IPS-20b (cell line): ENCODE data around the gene CLPSL1.

Source experiments
- H3K27ac ChIP-seq: one replicate; pipeline ENCODE4 v1.5.1; 2013; ENCODE audit warnings: low read length
- H3K27me3 ChIP-seq: 2 replicates; pipeline ENCODE4 v1.6.1; 2013; ENCODE audit warnings: mild to moderate bottlenecking, low read length, inconsistent platforms; ENCODE audit not compliant: insufficient read depth
- H3K36me3 ChIP-seq: 2 replicates; pipeline ENCODE4 v1.6.1; 2013; ENCODE audit warnings: low read depth, mild to moderate bottlenecking, inconsistent platforms, low read length, moderate library complexity; ENCODE audit not compliant: insufficient read depth
- H3K4me1 ChIP-seq: 2 replicates; pipeline ENCODE4 v1.6.1; 2013; ENCODE audit warnings: mild to moderate bottlenecking, control low read depth, inconsistent platforms, low read length, moderate library complexity; ENCODE audit not compliant: insufficient read depth
- H3K4me3 ChIP-seq: 2 replicates; pipeline ENCODE4 v1.5.1; 2013; ENCODE audit warnings: mild to moderate bottlenecking, low read length, inconsistent platforms
- H3K9ac ChIP-seq: 2 replicates; pipeline ENCODE4 v1.6.1; 2013; ENCODE audit warnings: low read depth, mild to moderate bottlenecking, inconsistent platforms, low read length, moderate library complexity
- H3K9me3 ChIP-seq: 2 replicates; pipeline ENCODE4 v1.6.1; 2013; ENCODE audit warnings: mild to moderate bottlenecking, low read depth, low read length, inconsistent platforms; ENCODE audit not compliant: insufficient read depth

Gene CLPSL1

GRCh38 chr6:35765739-35766138 lies 15.1 kb upstream of the CLPSL1 start:
- Histone ChIP-seq H3K4me3 (no peak overlapping the region), H3K27ac (no peak overlapping the region), H3K9ac (no peak overlapping the region), H3K36me3 (no peaks in the 10 kb centered on the region), H3K9me3 (no peaks in the 10 kb centered on the region), H3K4me1 (peaks cover 6% of the 10 kb centered on the region; the same call in 1 of the 2 replicates), H3K27me3 (no peaks in the 10 kb centered on the region)

- Histone ChIP-seq H3K27ac (no peak overlapping the region), H3K36me3 (no peaks in the 10 kb centered on the region), H3K9me3 (no peaks in the 10 kb centered on the region), H3K4me3 (no peak overlapping the region), H3K27me3 (no peaks in the 10 kb centered on the region), H3K4me1 (no peaks in the 10 kb centered on the region), H3K9ac (no peak overlapping the region)
Observed at GRCh38 chr6:35769211-35769610, 11.6 kb upstream of the CLPSL1 start.

- no peak overlapping the region for H3K27ac ChIP-seq
- no peaks in the 10 kb centered on the region for H3K4me1 ChIP-seq
- no peaks in the 10 kb centered on the region for H3K9me3 ChIP-seq
- no peaks in the 10 kb centered on the region for H3K36me3 ChIP-seq
- no peak overlapping the region for H3K9ac ChIP-seq
- no peak overlapping the region for H3K4me3 ChIP-seq
- peaks cover 12% of the 10 kb centered on the region for H3K27me3 ChIP-seq
Observed at GRCh38 chr6:35771343-35771627, 9.5 kb upstream of the CLPSL1 start.

- no peak overlapping the region for H3K27ac ChIP-seq
- no peak overlapping the region for H3K4me3 ChIP-seq
- no peaks in the 10 kb centered on the region for H3K9me3 ChIP-seq
- no peaks in the 10 kb centered on the region for H3K4me1 ChIP-seq
- H3K9ac ChIP-seq, result no peak overlapping the region
- no peaks in the 10 kb centered on the region for H3K36me3 ChIP-seq
- peaks cover 24% of the 10 kb centered on the region for H3K27me3 ChIP-seq
Observed at GRCh38 chr6:35774116-35774794, 6.6 kb upstream of the CLPSL1 start.

- Histone ChIP-seq H3K9ac (no peak overlapping the region), H3K9me3 (no peaks in the 10 kb centered on the region), H3K4me1 (no peaks in the 10 kb centered on the region), H3K27ac (no peak overlapping the region), H3K27me3 (peaks cover 24% of the 10 kb centered on the region), H3K4me3 (no peak overlapping the region), H3K36me3 (no peaks in the 10 kb centered on the region)
Observed at GRCh38 chr6:35775031-35775430, 5.8 kb upstream of the CLPSL1 start.

GRCh38 chr6:35776364-35777215 lies 4.2 kb upstream of the CLPSL1 start, which contains the start of gene CLPSL2:
Gene CLPSL2 (plus strand): TSS chr6:35776598. CDS start chr6:35776619, 21 bp downstream.
- Histone ChIP-seq H3K4me3 (peak within 1 kb of the TSS; percentile 74), H3K27ac (no peak within 1 kb of the TSS), H3K9ac (peak within 1 kb of the TSS; percentile 74; the same call in 1 of the 2 replicates), H3K9me3 (no peaks in the 10 kb centered on the region), H3K4me1 (no peaks in the 10 kb centered on the region), H3K27me3 (peaks cover 24% of the 10 kb centered on the region), H3K36me3 (no peaks in the 10 kb centered on the region)

GRCh38 chr6:35777356-35778102 lies 3.3 kb upstream of the CLPSL1 start:
- Histone ChIP-seq H3K27me3 (peaks cover 24% of the 10 kb centered on the region), H3K9me3 (no peaks in the 10 kb centered on the region), H3K4me3 (peak overlapping the region; percentile 74; the same call in 1 of the 2 replicates), H3K36me3 (no peaks in the 10 kb centered on the region), H3K27ac (no peak overlapping the region), H3K4me1 (no peaks in the 10 kb centered on the region), H3K9ac (no peak overlapping the region)

GRCh38 chr6:35778437-35778836 lies 2.4 kb upstream of the CLPSL1 start:
- no peaks in the 10 kb centered on the region for H3K9me3 ChIP-seq
- no peaks in the 10 kb centered on the region for H3K4me1 ChIP-seq
- H3K4me3 ChIP-seq, result no peak overlapping the region
- H3K27me3 ChIP-seq, result peaks cover 24% of the 10 kb centered on the region
- H3K36me3 ChIP-seq, result no peaks in the 10 kb centered on the region
- H3K27ac ChIP-seq, result no peak overlapping the region
- H3K9ac ChIP-seq, result no peak overlapping the region

- H3K9ac ChIP-seq, result no peak overlapping the region
Observed at GRCh38 chr6:35781290-35781689, 471 bp downstream of the CLPSL1 start.

GRCh38 chr6:35782424-35782823 lies 1.6 kb downstream of the CLPSL1 start:
- Histone ChIP-seq H3K27me3 (peaks cover 8% of the 10 kb centered on the region), H3K9ac (no peak overlapping the region), H3K27ac (no peak overlapping the region), H3K4me1 (no peaks in the 10 kb centered on the region), H3K9me3 (no peaks in the 10 kb centered on the region), H3K4me3 (no peak overlapping the region), H3K36me3 (no peaks in the 10 kb centered on the region)

More at GRCh38 chr6:35781290-35781689, 471 bp downstream of the CLPSL1 start:
- peaks cover 12% of the 10 kb centered on the region; the same call in 1 of the 2 replicates for H3K27me3 ChIP-seq
- no peak overlapping the region for H3K4me3 ChIP-seq
- H3K9me3 ChIP-seq, result no peaks in the 10 kb centered on the region
- no peaks in the 10 kb centered on the region for H3K36me3 ChIP-seq
- no peaks in the 10 kb centered on the region for H3K4me1 ChIP-seq
- H3K27ac ChIP-seq, result no peak overlapping the region

GRCh38 chr6:35784200-35784599 lies 3.4 kb downstream of the CLPSL1 start:
- H3K9ac ChIP-seq, result no peak overlapping the region
- H3K4me1 ChIP-seq, result no peaks in the 10 kb centered on the region
- H3K4me3 ChIP-seq, result no peak overlapping the region
- H3K27ac ChIP-seq, result no peak overlapping the region
- H3K9me3 ChIP-seq, result no peaks in the 10 kb centered on the region
- H3K27me3 ChIP-seq, result peaks cover 5% of the 10 kb centered on the region
- H3K36me3 ChIP-seq, result no peaks in the 10 kb centered on the region
